Muscle of leg (tissue), 11 donors: ENCODE data around the gene GRIP2. TPM values are rescaled to one million over a fixed set of nuclear protein-coding genes. Genes with fewer than 3 reads are reported as not detected.
A peak's percentile ranks its signal among the peaks of the same experiment; 100 is the strongest.

Experiments used
- DNase-seq: peaks from one replicate; pipeline ENCODE4 v3.0.0; 2013
- H3K27ac ChIP-seq: one replicate; pipeline ENCODE4 v1.5.1; 2013; ENCODE audit warnings: mild to moderate bottlenecking, low read length, control low read depth
- H3K27me3 ChIP-seq: one replicate; pipeline ENCODE4 v1.6.1; 2013; ENCODE audit warnings: low read length; ENCODE audit not compliant: control insufficient read depth, insufficient read depth
- H3K36me3 ChIP-seq: one replicate; pipeline ENCODE4 v1.6.1; 2013; ENCODE audit warnings: low read length; ENCODE audit not compliant: control insufficient read depth, insufficient read depth
- H3K4me1 ChIP-seq: one replicate; pipeline ENCODE4 v1.6.1; 2013; ENCODE audit warnings: low read length; ENCODE audit not compliant: control insufficient read depth, insufficient read depth
- H3K4me3 ChIP-seq: one replicate; pipeline ENCODE4 v1.5.1; 2013; ENCODE audit warnings: low read length, control low read depth
- H3K9me3 ChIP-seq: replicated peaks from 2 replicates; pipeline ENCODE4 v1.6.1; 2013; ENCODE audit warnings: low read depth, low read length; ENCODE audit not compliant: control insufficient read depth
- WGBS: methylation state at CpG from one replicate; pipeline ENCODE4 v1.1.5; 2013; ENCODE audit warnings: missing lambda C conversion rate; ENCODE audit not compliant: insufficient coverage; 5-methylcytosine and 5-hydroxymethylcytosine counted together
- polyA plus RNA-seq, 8 donors: library from polyadenylated mRNA; unstranded; fragments of 120-200 nt; gene quantifications; one replicate each; pipeline versions ENCODE4 v1.2.1 to v1.2.3, GENCODE V29; 2013; ENCODE audit warnings: inconsistent platforms in 1 of 8, low replicate concordance in 1 of 8; ENCODE audit not compliant: insufficient read length in 8 of 8, insufficient read depth in 1 of 8
- total RNA-seq: library from RNA; stranded (reverse); fragments of 120-200 nt; gene quantifications from one replicate; pipeline ENCODE4 v1.2.4, GENCODE V29; 2013

GRIP2 gene
- total and polyA plus RNA-seq, 9 donors, result 9.7 to 33.4 (median 19.2) TPM

DNA sequence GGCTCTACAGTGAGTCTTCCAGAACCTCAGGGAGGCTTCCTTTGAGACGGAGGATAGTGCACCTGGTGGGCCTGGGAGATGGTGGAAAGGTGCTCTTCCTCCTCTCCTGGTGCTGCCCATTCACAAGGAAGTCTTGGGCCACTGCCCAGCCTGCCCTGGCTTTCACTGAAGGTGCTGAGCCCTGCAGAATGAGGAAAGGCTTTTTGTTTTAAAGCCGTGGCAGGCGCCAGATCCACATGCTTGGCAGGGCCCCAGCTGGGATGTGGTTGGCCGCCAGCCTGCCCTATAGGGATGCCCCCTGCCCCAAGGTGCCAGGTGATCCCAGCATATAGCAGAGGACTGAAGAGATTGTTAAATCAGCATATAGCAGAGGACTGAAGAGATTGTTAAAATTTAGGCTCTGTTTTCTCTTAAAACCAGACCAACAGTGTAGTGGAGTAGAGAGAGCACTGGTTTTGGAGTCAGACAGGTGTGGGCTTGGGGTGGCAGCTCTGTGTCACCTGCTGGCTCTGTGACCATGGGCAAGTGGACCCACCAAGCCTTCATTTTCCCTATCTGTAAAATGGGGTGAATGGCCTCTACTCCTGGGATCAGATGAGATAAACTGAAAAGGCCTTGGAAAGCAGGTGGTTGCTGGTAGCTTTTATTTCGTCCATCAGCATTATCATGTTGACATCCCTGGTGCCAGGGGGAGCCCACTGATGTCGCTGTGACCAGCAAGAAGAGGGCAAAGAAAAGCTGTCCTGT lies 84.4 kb downstream of the GRIP2 start:
- Histone ChIP-seq H3K27ac (no peak overlapping the region), H3K36me3 (peaks cover 5% of the 10 kb centered on the region)

DNA sequence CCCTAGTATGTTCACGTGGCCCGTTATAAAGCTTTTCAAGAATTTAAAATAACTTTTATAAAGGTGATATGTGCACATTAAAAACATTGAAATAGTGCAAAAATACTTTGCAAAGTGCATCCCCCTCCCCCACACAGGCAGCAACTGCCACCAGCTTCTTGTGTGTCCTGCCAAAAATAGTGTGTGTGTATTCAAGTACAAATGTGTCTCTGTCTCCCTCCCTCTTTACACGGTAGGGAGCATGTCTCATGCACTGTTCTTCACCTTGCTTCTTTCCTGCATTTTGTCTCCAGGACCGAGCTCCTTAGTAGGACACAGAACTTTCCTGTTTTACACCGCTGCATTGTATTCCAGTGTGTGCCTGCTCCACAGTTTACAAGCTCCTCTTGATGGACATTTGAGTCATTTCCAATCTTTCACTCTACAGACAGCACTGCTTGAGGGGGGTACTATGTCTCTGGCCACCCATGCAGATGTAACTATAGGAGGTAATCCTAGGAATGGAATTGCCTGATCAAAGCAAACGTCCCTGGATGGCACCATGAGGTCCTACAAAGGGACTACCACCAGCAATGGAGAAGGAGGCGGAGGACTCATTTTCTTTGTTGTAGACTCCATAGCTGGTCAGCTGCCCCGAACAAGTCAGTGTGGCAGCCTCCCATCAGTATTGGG lies 85.4 kb downstream of the GRIP2 start:
- Histone ChIP-seq H3K4me3 (no peak overlapping the region), H3K27ac (peak overlapping the region; percentile 90), H3K36me3 (peaks cover 5% of the 10 kb centered on the region), H3K9me3 (no peaks in the 10 kb centered on the region), H3K27me3 (peaks cover 41% of the 10 kb centered on the region), H3K4me1 (peaks cover 53% of the 10 kb centered on the region)
- DNase-seq, result peak; percentile 50
- WGBS, result 86% methylated on average over 5 of the region's 8 CpGs

More for the DNA sequence above, 84.4 kb downstream of the GRIP2 start:
- Histone ChIP-seq H3K4me1 (peaks cover 57% of the 10 kb centered on the region), H3K4me3 (no peak overlapping the region), H3K27me3 (peaks cover 32% of the 10 kb centered on the region), H3K9me3 (no peaks in the 10 kb centered on the region)
- 92% methylated on average over 4 of the region's 6 CpGs for WGBS
- no peak for DNase-seq

DNA sequence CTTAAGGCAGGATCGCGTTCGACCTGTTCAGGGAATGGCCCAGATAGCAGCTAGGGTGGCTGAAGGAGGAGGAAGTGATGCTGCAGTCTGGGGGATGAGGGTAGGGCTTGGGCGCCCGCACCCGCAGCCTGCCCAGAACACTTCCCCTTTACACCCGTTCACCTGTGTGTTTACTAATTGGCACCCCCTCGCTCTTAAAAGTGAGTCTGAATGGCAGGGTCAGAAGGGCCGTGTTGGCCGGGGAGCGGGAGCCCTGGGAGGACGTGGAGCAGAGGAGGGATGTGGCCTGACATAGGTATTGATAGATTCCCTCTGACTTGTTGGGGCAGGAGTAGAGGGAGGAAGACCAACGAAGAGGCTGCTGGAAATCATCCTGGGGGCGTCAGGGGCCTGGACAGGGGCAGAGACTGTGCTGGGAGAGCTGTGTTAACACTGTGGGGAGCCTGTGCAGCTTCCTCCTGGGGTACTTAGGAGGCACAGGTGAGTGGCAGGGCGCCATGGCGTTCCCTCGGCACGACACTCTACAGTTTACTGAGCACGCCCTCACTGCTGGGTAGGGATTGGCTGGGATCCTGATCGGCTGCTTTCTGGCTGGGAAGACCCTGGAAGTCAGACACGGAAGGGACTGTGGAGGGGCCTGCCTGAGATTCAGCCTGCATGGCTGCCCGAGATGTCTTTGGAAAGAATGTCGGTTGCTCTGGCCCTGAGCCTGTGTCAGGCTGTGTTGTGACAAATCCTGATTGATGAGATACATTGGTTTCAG lies 86.1 kb downstream of the GRIP2 start:
- Histone ChIP-seq H3K9me3 (no peaks in the 10 kb centered on the region), H3K4me3 (no peak overlapping the region), H3K4me1 (peaks cover 53% of the 10 kb centered on the region), H3K27me3 (peaks cover 45% of the 10 kb centered on the region), H3K27ac (peak overlapping the region; percentile 90), H3K36me3 (peaks cover 5% of the 10 kb centered on the region)
- DNase-seq, result peak; percentile 64
- WGBS, result 44% methylated on average over 18 of the region's 23 CpGs

DNA sequence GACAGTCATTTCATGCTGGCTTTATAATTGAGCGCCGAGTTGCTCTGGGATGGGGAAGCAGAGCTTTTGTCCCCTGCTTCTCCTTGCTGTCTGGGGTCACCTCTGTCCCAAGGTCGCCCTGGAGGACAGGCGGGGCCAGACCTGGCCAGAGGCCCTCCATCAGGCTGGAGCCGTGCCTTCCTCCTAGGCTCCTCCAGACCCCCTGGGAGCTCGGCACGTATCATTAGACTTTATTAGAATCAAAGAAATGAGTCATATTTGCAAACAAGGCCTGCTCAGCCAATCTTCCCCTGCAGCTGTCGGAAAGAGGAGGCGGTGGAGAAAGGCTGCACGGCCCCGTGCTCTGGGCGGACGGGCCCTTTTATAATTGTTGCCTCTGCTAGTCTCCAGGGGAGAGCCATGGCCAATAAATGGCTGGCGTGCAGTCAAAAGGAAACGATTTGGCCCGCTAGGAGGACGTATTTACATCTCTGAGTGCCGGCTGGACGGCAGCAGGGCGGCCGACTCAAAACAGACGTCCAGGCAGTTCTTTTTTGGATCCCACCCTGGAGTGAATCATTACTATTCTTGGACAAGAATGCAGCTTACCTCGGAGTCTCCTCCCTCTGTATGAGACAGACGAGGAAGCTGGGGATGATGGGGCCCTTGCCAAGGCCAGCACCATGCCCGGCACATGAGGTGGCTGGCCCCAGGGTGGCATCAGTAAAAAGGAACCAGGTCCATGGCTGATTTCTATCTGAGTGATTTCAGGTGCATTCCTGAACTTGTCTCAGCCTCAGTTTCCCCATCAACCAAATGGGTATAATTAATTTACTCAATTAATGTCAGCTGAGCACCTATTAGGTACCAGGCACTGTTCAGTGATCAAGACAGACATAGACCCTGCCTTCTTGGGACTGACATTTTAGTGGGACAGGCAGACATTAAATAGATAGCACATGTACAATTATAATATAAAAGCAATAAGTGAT lies 87.1 kb downstream of the GRIP2 start:
- 6% methylated on average over 17 of the region's 25 CpGs for WGBS
- H3K36me3 ChIP-seq, result peaks cover 5% of the 10 kb centered on the region
- peaks cover 44% of the 10 kb centered on the region for H3K27me3 ChIP-seq
- peak overlapping the region; percentile 90 for H3K27ac ChIP-seq
- DNase-seq, result peak; percentile 99
- peaks cover 52% of the 10 kb centered on the region for H3K4me1 ChIP-seq
- H3K9me3 ChIP-seq, result no peaks in the 10 kb centered on the region
- H3K4me3 ChIP-seq, result no peak overlapping the region

DNA sequence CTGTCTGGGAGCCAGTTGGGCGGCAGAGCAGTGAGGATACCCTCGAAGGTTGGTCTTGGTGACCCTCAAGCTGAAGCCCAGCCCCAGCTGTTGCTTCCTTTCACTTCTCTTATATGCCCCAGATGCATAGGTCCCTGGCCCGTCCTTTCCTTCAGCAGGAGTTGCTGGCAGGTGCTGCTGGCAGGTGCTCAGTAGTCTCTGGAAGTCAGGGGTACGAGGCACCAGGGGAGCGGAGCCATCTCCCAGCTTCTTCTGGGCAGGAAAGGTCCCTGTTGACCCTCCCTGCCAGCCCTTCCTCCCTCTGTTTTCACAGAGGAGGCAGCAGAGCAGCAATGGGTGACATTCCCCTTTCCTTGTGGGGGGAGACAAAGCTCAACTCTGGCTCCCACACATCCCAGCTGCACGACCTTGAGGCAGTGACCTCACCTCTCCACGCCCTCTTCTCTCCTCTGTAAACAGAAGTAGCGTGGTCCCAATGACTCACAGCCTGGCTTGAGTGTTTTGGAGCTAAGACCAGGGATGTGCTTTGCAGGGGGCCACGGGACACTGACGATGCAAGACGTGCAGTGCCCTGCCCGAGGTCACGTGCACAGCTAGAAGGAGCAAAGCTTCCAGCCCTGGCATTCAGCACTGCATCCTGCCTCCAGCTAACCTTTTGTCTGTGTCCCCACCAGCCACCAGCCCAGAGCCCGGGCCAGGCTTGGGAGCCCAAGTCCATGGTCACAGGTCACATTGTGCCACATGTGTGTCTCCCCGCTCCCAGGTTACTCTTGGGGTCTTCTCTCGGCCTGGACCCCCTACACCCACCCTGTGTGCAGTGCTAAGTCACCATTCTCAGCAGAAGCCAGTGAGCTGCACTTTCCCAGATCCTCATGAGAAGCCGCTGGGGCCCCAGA lies 88.0 kb downstream of the GRIP2 start:
- peaks cover 47% of the 10 kb centered on the region for H3K4me1 ChIP-seq
- DNase-seq, result peak; percentile 93
- H3K4me3 ChIP-seq, result no peak overlapping the region
- H3K36me3 ChIP-seq, result peaks cover 9% of the 10 kb centered on the region
- H3K27me3 ChIP-seq, result peaks cover 41% of the 10 kb centered on the region
- H3K9me3 ChIP-seq, result no peaks in the 10 kb centered on the region
- 29% methylated on average over 11 of the region's 17 CpGs for WGBS
- peak overlapping the region; percentile 90 for H3K27ac ChIP-seq

DNA sequence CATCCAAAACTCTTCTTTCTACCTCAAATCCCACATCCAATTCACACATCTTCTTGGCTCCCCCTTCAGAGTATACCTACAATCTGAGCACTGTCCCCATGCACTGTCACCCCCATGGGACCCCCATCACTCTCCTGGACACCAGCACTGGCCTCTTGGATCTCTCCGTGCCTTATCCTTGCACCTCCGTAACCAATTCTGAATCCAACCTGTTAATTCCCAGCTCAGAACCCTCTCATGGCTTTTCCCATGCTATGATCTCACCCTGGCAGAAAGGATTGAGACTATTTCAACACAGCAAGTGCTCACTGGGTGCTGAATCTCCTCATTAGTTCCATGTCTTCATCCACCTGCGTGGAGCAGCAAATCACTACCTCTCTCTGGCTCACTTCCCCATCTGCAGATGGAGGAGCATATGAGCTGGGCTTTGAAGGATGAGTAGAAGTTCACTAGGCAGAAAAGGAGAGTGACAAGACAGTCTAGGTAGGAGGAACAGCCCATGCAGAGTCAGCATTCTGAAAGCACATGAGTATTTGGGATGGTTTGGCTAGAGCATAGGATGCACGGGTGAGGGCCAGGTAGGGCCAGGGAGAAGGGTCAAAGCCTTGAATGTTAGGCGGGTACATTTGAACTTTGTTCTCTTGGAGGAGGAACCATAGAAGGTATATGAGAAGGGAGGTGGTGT lies 89.1 kb downstream of the GRIP2 start:
- Histone ChIP-seq H3K4me3 (no peak overlapping the region), H3K27me3 (peaks cover 37% of the 10 kb centered on the region), H3K9me3 (no peaks in the 10 kb centered on the region), H3K36me3 (peaks cover 11% of the 10 kb centered on the region), H3K4me1 (peaks cover 46% of the 10 kb centered on the region), H3K27ac (no peak overlapping the region)
- 92% methylated on average over 4 of the region's 5 CpGs for WGBS
- no peak for DNase-seq

DNA sequence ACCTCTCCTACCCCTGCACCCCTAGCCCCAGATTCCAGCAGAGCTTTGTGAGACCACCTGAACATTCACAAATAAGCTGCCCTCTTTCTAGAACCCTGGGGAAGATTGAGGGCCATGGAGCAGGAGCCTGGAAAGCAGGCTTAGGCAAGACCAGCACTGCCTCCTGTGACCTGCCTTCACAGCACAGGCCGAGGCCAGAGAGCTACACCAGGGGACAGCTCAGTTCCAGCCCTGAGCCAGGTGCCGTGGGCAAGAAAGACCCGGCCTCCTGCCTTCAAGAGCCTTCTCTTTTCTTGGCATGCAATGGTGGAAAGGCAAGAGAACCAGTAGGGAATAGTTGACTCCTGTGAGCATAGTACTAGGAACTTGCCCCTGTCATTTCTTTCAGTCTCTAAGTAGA lies 89.6 kb downstream of the GRIP2 start:
- no peak for DNase-seq
- Histone ChIP-seq H3K4me1 (peaks cover 41% of the 10 kb centered on the region), H3K27ac (no peak overlapping the region), H3K27me3 (peaks cover 34% of the 10 kb centered on the region), H3K36me3 (peaks cover 13% of the 10 kb centered on the region), H3K4me3 (no peak overlapping the region), H3K9me3 (no peaks in the 10 kb centered on the region)
- 75% methylated on average over 2 of the region's 3 CpGs for WGBS

DNA sequence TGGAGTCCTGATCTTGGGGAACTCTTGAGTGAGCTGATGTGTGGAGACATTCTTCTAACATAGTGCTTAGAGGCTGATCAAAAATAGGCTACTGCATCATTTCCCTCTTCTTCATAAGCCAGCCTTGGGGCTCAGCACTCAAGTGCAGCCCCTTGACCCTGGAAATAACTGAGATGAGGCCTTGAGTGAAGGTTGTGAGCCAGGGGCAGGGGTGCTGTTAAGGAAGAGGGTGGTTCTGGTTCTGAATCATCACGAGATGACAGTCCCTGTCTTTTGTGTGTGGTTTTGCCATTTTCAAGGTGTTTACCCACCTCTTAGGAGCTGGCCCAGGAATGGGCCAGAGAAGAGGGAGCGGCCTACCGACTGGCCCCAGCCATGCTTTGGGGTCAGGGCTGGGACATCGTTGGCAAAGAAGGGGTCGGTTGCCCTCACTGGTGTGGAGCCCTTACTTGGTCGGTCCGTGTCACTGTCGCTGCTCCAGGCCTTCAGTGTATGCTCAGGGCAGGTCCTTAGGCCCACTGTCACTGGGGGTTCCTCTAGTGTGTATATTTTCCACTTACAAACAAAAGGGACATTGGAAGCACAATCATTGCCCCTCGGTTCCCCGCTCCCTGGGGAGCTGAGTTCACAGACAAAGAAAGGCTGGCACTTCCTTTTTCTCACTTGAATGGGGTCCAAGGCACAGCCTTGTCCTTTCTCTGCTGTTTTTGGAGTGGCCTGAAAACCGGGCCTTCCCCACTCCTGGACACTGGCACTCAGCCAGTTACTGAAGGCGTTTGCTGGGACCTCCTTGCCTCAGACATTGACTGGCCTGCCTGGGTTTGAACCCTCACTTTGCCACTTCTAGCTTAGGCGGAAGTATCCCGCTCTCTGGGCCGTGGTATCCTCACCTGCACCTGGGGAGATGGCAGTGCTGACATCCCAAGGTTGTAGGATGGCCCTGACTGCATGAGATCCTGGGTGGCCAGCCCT lies 91.1 kb downstream of the GRIP2 start:
- 91% methylated on average over 12 of the region's 15 CpGs for WGBS
- Histone ChIP-seq H3K27ac (no peak overlapping the region), H3K4me3 (no peak overlapping the region), H3K4me1 (peaks cover 26% of the 10 kb centered on the region), H3K9me3 (no peaks in the 10 kb centered on the region), H3K27me3 (peaks cover 37% of the 10 kb centered on the region), H3K36me3 (peaks cover 13% of the 10 kb centered on the region)
- no peak for DNase-seq
